BLaER1 treated with 17β-estradiol and CSF1 and Interleukin-3, amounts not matched to agents 10 nM and 100 nM (cell line): Measurements from ENCODE around the gene ZNF236.

Source experiments
- H3K27ac ChIP-seq, 11 experiments: shearing (Covaris generic); formaldehyde crosslinking; 2 replicates each; pipeline ENCODE4 v1.8.1; 2022
- H3K27me3 ChIP-seq, 11 experiments: shearing (Covaris generic); formaldehyde crosslinking; 2 replicates each; pipeline ENCODE4 v1.8.1; 2022
- H3K36me3 ChIP-seq, 11 experiments: shearing (Covaris generic); formaldehyde crosslinking; 2 replicates each; pipeline ENCODE4 v1.8.1; 2022
- H3K4me1 ChIP-seq, 10 experiments: shearing (Covaris generic); formaldehyde crosslinking; 2 replicates each; pipeline ENCODE4 v1.8.1; 2022
- H3K4me2 ChIP-seq, 11 experiments: shearing (Covaris generic); formaldehyde crosslinking; 2 replicates each; pipeline ENCODE4 v1.8.1; 2022
- H3K4me3 ChIP-seq, 10 experiments: shearing (Covaris generic); formaldehyde crosslinking; 2 replicates each; pipeline ENCODE4 v1.8.1; 2022
- H3K9ac ChIP-seq, 11 experiments: shearing (Covaris generic); formaldehyde crosslinking; 2 replicates each; pipeline ENCODE4 v1.8.1; 2022
- H3K9me3 ChIP-seq, 11 experiments: shearing (Covaris generic); formaldehyde crosslinking; replicated peaks in 1 of 11; 2 replicates each; pipeline ENCODE4 v1.8.1; 2022
- H4K20me1 ChIP-seq, 11 experiments: shearing (Covaris generic); formaldehyde crosslinking; 2 replicates each; pipeline ENCODE4 v1.8.1; 2022
- Cebpa-rat ChIP-seq, 11 experiments: shearing (Covaris generic); IDR thresholded peaks; 2 replicates each; pipeline ENCODE4 v1.8.1; 2022

ZNF236 gene

GRCh38 chr18:76859474-76860339 is 37.4 kb downstream of the ZNF236 start:
- H3K4me3 ChIP-seq = no peak overlapping the region
- H3K27ac ChIP-seq = no peak overlapping the region
- peaks cover 0 to 20% (median 0%) of the 10 kb centered on the region in 11 experiments; a peak in 6 of 22 replicates for H4K20me1 ChIP-seq
- H3K4me1 ChIP-seq = peaks cover 0 to 15% (median 0%) of the 10 kb centered on the region in 10 experiments; a peak in 8 of 20 replicates
- peaks cover 45 to 81% (median 64%) of the 10 kb centered on the region in 11 experiments for H3K36me3 ChIP-seq
- no peak overlapping the region for H3K9ac ChIP-seq
- no peaks in the 10 kb centered on the region for H3K27me3 ChIP-seq
- H3K9me3 ChIP-seq = no peaks in the 10 kb centered on the region; a peak in 2 of 22 replicates
- TF ChIP-seq Cebpa-rat (IDR thresholded peaks at IDR 0.05) = no peak
- H3K4me2 ChIP-seq = peak overlapping the region in 3 of 11 experiments; percentile 14 to 32 (median 28); a peak in 5 of 22 replicates

DNA sequence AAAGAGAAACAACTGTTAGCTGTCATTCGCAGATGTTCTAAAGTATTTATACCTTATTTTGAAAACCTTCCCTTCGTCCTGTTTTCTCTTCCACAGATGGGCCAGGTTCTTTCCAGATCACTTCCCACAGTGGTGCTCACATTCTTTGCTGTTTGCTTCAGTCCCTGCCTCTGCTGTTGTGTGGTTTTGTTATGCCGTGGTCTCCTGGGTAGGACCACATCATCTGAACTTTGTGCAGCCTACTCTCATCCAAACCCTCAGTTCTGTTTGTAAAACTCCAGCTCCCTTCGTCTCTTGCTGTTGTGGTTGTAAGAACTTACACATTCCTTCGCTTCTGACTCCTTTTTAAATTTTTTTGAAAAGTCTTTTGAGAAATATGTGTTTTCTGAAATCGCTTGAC is 38.1 kb downstream of the ZNF236 start:
- peaks cover 0 to 20% (median 0%) of the 10 kb centered on the region in 11 experiments; a peak in 5 of 22 replicates for H4K20me1 ChIP-seq
- peaks cover 38 to 79% (median 61%) of the 10 kb centered on the region in 11 experiments for H3K36me3 ChIP-seq
- H3K27ac ChIP-seq = no peak overlapping the region
- no peak overlapping the region for H3K4me3 ChIP-seq
- H3K27me3 ChIP-seq = no peaks in the 10 kb centered on the region
- no peak for TF ChIP-seq Cebpa-rat (IDR thresholded peaks at IDR 0.05)
- H3K4me1 ChIP-seq = peaks cover 0 to 15% (median 0%) of the 10 kb centered on the region in 10 experiments; a peak in 8 of 20 replicates
- no peak overlapping the region for H3K9ac ChIP-seq
- H3K4me2 ChIP-seq = peak overlapping the region in 1 of 11 experiments; percentile 28; a peak in 2 of 22 replicates
- no peaks in the 10 kb centered on the region; a peak in 2 of 22 replicates for H3K9me3 ChIP-seq

DNA sequence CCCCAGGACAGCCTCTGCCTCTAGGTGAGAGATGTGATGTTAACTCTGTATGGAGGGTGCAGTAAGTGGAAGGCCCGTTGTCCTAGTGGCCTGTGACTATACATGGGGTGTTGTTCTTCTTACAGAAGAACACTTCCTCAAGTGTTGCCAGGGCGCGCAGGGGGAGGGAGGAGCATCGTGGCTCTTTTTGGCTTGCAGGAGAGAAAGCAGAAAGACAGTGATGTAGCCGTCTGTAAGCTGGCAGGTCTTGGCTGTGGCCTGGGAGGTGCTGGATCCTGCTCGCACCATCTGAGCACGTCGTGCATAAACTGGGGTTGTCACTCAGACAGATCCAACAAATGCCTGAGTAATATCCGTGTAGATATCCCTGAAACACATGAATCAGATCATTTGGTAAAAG is 44.3 kb downstream of the ZNF236 start:
- Histone ChIP-seq H4K20me1 (peaks cover 0 to 14% (median 0%) of the 10 kb centered on the region in 11 experiments; a peak in 5 of 22 replicates), H3K9me3 (no peaks in the 10 kb centered on the region; a peak in 2 of 22 replicates), H3K27ac (no peak overlapping the region), H3K27me3 (no peaks in the 10 kb centered on the region), H3K4me2 (no peak overlapping the region), H3K9ac (no peak overlapping the region), H3K36me3 (peaks cover 60 to 89% (median 70%) of the 10 kb centered on the region in 11 experiments), H3K4me3 (no peak overlapping the region), H3K4me1 (no peaks in the 10 kb centered on the region)
- no peak for TF ChIP-seq Cebpa-rat (IDR thresholded peaks at IDR 0.05)

DNA sequence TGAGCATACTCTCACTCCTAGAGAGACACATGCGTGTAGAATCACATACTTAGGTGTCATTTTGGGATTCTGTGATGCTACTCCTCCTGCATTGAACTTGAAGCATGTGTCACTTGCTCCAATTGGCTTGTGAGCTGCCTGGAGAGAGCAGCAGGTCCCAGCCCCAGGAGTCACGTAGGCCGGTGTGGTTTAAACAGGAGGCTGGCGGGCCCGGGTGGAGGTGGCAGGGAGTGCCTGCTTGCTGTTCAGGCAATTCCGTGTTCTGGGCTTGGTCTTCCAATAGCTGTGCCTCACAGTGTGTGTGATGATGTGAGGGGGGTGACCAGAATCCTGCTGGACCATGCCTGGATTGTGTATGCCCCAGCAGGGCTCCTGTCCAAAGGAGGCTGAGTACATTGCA is 51.0 kb downstream of the ZNF236 start:
- H3K9ac ChIP-seq = no peak overlapping the region
- H3K27me3 ChIP-seq = no peaks in the 10 kb centered on the region
- peaks cover 0 to 19% (median 6%) of the 10 kb centered on the region in 11 experiments; a peak in 8 of 22 replicates for H4K20me1 ChIP-seq
- peaks cover 60 to 93% (median 76%) of the 10 kb centered on the region in 11 experiments for H3K36me3 ChIP-seq
- no peak overlapping the region for H3K27ac ChIP-seq
- H3K4me2 ChIP-seq = no peak overlapping the region
- TF ChIP-seq Cebpa-rat (IDR thresholded peaks at IDR 0.05) = no peak
- H3K9me3 ChIP-seq = no peaks in the 10 kb centered on the region
- no peaks in the 10 kb centered on the region for H3K4me1 ChIP-seq
- no peak overlapping the region for H3K4me3 ChIP-seq

DNA sequence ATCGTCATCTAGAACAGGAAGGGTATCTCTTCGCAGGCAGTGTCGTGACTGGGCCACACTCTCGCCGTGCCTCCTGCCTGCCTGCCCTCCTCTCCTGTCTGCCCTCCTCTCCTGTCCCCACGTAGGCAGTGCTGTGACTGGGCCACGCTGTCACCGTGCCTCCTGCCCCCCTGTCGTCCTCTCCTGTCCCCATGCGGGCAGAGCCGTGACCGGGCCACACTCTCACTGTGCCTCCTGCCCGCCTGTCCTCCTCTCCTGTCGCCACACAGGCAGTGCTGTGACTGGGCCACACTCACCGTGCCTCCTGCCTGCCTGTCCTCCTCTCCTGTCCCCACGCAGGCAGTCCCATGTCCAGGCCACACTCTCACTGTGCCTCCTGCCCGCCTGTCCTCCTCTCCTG is 51.4 kb downstream of the ZNF236 start:
- no peaks in the 10 kb centered on the region for H3K9me3 ChIP-seq
- TF ChIP-seq Cebpa-rat (IDR thresholded peaks at IDR 0.05) = no peak
- H3K36me3 ChIP-seq = peaks cover 56 to 93% (median 76%) of the 10 kb centered on the region in 11 experiments
- H3K27ac ChIP-seq = no peak overlapping the region
- H4K20me1 ChIP-seq = peaks cover 0 to 19% (median 6%) of the 10 kb centered on the region in 11 experiments; a peak in 8 of 22 replicates
- no peak overlapping the region for H3K4me3 ChIP-seq
- H3K4me1 ChIP-seq = no peaks in the 10 kb centered on the region
- no peaks in the 10 kb centered on the region for H3K27me3 ChIP-seq
- no peak overlapping the region for H3K4me2 ChIP-seq
- H3K9ac ChIP-seq = no peak overlapping the region

GRCh38 chr18:76874642-76875389 is 52.5 kb downstream of the ZNF236 start:
- no peak overlapping the region for H3K9ac ChIP-seq
- no peak overlapping the region for H3K27ac ChIP-seq
- no peak overlapping the region for H3K4me3 ChIP-seq
- no peaks in the 10 kb centered on the region for H3K4me1 ChIP-seq
- H3K27me3 ChIP-seq = no peaks in the 10 kb centered on the region
- peaks cover 0 to 19% (median 6%) of the 10 kb centered on the region in 11 experiments; a peak in 8 of 22 replicates for H4K20me1 ChIP-seq
- TF ChIP-seq Cebpa-rat (IDR thresholded peaks at IDR 0.05) = no peak
- H3K4me2 ChIP-seq = no peak overlapping the region
- peaks cover 55 to 90% (median 70%) of the 10 kb centered on the region in 11 experiments for H3K36me3 ChIP-seq
- no peaks in the 10 kb centered on the region for H3K9me3 ChIP-seq

DNA sequence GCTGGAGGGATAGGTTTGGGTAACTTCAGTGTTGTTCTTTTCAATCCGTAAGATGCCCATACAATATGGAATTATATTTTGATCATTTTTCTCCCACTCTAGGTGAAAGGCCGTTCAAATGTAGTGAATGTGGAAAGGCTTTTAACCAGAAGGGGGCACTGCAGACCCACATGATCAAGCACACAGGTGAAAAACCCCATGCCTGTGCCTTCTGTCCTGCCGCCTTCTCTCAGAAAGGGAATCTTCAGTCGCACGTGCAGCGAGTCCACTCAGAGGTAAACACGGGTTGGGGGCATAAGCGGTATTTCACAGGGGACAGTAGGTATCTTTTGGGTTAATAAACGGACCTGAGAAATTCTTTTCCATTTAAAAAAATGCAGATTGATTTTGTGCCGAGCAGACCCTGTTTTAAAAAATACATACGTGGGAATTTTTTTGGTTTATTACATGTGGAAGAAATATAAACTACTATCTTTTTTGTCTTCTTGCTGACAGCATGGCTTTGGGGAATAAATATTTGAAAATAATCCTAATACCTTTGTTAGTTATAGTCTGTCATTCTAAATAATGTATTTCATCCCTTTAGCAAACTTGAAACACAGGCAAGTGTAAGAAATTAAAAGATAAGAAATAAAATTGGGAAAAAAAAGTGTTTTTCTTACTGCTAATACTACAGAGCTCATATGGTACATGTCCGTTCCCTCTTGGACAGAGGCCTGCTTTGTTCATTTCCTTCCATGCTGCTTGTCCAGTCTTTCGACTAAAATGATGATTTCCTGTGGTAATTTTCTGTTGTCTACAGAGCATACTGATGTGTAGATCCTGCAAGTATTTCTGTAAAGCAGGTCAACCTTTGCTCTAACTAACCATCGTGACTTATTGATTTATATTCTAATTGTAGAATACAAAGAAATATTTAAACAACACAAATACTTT is 53.3 kb downstream of the ZNF236 start:
- peaks cover 55 to 90% (median 70%) of the 10 kb centered on the region in 11 experiments for H3K36me3 ChIP-seq
- H3K27ac ChIP-seq = no peak overlapping the region
- H3K9me3 ChIP-seq = no peaks in the 10 kb centered on the region
- no peaks in the 10 kb centered on the region for H3K27me3 ChIP-seq
- no peak overlapping the region for H3K4me3 ChIP-seq
- H4K20me1 ChIP-seq = peaks cover 0 to 17% (median 4%) of the 10 kb centered on the region in 11 experiments; a peak in 8 of 22 replicates
- no peak overlapping the region for H3K9ac ChIP-seq
- no peaks in the 10 kb centered on the region for H3K4me1 ChIP-seq
- no peak overlapping the region for H3K4me2 ChIP-seq
- TF ChIP-seq Cebpa-rat (IDR thresholded peaks at IDR 0.05) = no peak

DNA sequence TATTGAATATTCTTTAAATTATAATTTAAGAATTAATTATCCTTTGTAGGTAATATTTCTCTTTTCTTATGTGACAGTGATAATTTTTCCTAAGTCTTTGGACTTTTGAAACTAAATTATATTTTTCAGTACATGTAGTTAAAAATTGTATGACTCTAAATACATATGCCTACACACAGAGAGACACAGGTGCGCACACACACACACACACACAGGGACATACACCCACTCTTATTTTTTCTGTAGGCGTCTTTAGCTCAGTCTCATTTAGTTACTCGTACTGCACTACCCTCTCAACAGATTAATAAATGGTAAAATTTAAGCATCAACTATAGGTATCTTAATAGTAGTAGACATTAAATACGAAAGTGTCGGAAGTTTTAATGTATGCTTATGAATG is 56.1 kb downstream of the ZNF236 start:
- Histone ChIP-seq H3K27me3 (no peaks in the 10 kb centered on the region), H3K27ac (no peak overlapping the region), H4K20me1 (peaks cover 0 to 16% (median 0%) of the 10 kb centered on the region in 11 experiments; a peak in 7 of 22 replicates), H3K9me3 (no peaks in the 10 kb centered on the region), H3K4me2 (no peak overlapping the region), H3K9ac (no peak overlapping the region), H3K36me3 (peaks cover 65 to 94% (median 77%) of the 10 kb centered on the region in 11 experiments), H3K4me3 (no peak overlapping the region), H3K4me1 (no peaks in the 10 kb centered on the region)
- no peak for TF ChIP-seq Cebpa-rat (IDR thresholded peaks at IDR 0.05)
